Measurements from ENCODE around the gene POMGNT1. TPM values are rescaled to one million over a fixed set of nuclear protein-coding genes. Genes with fewer than 3 reads are reported as not detected.

The POMGNT1 gene
- total and polyA plus RNA-seq, 10 of the 15 experiments (the other 5 are each of a cell fraction or from before 2014, with no cell fraction given): 8.6 to 35.2 (median 29.5) TPM

DNA sequence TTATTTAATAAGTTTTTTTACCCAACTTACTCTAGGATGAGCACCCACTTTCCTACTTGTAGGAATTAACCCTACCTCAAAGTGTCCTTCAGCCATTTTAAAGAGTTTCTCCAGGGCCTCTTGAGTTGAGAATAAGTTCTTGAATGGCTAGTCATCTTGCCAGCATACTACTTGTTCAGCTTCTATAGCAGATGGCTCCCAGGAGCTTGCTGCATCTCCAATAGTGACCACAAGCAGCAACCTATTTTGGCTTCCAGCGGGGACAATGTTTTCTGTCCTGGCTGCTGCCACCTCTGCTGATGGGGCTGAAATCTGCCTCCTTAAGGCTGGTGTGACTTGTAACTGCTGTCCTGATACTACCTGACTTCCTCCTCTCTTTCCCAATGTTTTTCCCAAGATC is 45.0 kb downstream of the POMGNT1 start:
- intact Hi-C loops (cut with micrococcal nuclease; ENCODE audit: unreplicated experiment): no loop called here
- no peaks in the 10 kb centered on the region for H3K36me3 ChIP-seq (ENCODE audit: control insufficient read depth in 2 of 2, insufficient read depth in 2 of 2, low read length in 1 of 2)
- H3K4me3 ChIP-seq: no peak overlapping the region
- TF ChIP-seq TCF7 (IDR thresholded peaks at IDR 0.05; ENCODE audit: borderline replicate concordance) (no peak), NFYB (IDR thresholded peaks at IDR 0.05; ENCODE audit: insufficient read depth, low read depth, low read length) (no peak), ZNF274 (IDR thresholded peaks at IDR 0.05; ENCODE audit: insufficient read depth, insufficient read length) (no peak), BACH1 (IDR thresholded peaks at IDR 0.05; ENCODE audit: borderline replicate concordance) (no peak)
- TF ChIP-seq, protein P1, sequence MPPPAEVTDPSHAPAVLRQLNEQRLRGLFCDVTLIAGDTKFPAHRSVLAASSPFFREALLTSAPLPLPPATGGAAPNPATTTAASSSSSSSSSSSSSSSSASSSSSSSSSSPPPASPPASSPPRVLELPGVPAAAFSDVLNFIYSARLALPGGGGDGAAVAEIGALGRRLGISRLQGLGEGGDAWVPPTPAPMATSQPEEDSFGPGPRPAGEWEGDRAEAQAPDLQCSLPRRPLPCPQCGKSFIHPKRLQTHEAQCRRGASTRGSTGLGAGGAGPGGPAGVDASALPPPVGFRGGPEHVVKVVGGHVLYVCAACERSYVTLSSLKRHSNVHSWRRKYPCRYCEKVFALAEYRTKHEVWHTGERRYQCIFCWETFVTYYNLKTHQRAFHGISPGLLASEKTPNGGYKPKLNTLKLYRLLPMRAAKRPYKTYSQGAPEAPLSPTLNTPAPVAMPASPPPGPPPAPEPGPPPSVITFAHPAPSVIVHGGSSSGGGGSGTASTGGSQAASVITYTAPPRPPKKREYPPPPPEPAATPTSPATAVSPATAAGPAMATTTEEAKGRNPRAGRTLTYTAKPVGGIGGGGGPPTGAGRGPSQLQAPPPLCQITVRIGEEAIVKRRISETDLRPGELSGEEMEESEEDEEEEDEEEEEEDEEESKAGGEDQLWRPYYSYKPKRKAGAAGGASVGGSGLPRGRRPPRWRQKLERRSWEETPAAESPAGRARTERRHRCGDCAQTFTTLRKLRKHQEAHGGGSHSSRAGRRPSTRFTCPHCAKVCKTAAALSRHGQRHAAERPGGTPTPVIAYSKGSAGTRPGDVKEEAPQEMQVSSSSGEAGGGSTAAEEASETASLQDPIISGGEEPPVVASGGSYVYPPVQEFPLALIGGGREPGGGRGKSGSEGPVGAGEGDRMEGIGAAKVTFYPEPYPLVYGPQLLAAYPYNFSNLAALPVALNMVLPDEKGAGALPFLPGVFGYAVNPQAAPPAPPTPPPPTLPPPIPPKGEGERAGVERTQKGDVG (CRISPR knock-in tag; IDR thresholded peaks at IDR 0.05): no peak
- TF ChIP-seq, protein P2, sequence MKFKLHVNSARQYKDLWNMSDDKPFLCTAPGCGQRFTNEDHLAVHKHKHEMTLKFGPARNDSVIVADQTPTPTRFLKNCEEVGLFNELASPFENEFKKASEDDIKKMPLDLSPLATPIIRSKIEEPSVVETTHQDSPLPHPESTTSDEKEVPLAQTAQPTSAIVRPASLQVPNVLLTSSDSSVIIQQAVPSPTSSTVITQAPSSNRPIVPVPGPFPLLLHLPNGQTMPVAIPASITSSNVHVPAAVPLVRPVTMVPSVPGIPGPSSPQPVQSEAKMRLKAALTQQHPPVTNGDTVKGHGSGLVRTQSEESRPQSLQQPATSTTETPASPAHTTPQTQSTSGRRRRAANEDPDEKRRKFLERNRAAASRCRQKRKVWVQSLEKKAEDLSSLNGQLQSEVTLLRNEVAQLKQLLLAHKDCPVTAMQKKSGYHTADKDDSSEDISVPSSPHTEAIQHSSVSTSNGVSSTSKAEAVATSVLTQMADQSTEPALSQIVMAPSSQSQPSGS (IDR thresholded peaks at IDR 0.05; ENCODE audit: low read length): no peak
- TF ChIP-seq, protein P3, sequence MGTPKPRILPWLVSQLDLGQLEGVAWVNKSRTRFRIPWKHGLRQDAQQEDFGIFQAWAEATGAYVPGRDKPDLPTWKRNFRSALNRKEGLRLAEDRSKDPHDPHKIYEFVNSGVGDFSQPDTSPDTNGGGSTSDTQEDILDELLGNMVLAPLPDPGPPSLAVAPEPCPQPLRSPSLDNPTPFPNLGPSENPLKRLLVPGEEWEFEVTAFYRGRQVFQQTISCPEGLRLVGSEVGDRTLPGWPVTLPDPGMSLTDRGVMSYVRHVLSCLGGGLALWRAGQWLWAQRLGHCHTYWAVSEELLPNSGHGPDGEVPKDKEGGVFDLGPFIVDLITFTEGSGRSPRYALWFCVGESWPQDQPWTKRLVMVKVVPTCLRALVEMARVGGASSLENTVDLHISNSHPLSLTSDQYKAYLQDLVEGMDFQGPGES (IDR thresholded peaks at IDR 0.05): no peak
- TF ChIP-seq, protein P4, sequence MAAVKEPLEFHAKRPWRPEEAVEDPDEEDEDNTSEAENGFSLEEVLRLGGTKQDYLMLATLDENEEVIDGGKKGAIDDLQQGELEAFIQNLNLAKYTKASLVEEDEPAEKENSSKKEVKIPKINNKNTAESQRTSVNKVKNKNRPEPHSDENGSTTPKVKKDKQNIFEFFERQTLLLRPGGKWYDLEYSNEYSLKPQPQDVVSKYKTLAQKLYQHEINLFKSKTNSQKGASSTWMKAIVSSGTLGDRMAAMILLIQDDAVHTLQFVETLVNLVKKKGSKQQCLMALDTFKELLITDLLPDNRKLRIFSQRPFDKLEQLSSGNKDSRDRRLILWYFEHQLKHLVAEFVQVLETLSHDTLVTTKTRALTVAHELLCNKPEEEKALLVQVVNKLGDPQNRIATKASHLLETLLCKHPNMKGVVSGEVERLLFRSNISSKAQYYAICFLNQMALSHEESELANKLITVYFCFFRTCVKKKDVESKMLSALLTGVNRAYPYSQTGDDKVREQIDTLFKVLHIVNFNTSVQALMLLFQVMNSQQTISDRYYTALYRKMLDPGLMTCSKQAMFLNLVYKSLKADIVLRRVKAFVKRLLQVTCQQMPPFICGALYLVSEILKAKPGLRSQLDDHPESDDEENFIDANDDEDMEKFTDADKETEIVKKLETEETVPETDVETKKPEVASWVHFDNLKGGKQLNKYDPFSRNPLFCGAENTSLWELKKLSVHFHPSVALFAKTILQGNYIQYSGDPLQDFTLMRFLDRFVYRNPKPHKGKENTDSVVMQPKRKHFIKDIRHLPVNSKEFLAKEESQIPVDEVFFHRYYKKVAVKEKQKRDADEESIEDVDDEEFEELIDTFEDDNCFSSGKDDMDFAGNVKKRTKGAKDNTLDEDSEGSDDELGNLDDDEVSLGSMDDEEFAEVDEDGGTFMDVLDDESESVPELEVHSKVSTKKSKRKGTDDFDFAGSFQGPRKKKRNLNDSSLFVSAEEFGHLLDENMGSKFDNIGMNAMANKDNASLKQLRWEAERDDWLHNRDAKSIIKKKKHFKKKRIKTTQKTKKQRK (IDR thresholded peaks at IDR 0.05; ENCODE audit: low read depth, low read length): no peak
- no peaks in the 10 kb centered on the region for H3K27me3 ChIP-seq (replicated peaks in 1 of 2; ENCODE audit: control insufficient read depth in 2 of 2, insufficient read depth in 2 of 2, low read length in 1 of 2)
- WGBS (ENCODE audit: insufficient coverage, insufficient replicate concordance, low lambda C conversion rate, missing lambda C conversion rate): 100% methylated on average over 1 of the region's 1 CpG
- no peaks in the 10 kb centered on the region for H4K20me1 ChIP-seq (ENCODE audit: control insufficient read depth, insufficient read depth)
- DNase-seq (ENCODE audit: low read depth, low spot score) (no peak), ATAC-seq (no peak), FAIRE-seq (no peak)
- ChIA-PET CTCF (no interaction called here), SMC1A (ENCODE audit: uncharacterized antibody, unreplicated experiment) (interaction anchor here (1.7 kb wide), 1 partner anchor 18 kb away, joined by 5 read pairs; no protein-coding TSS in a partner anchor), RAD21 (ENCODE audit: unreplicated experiment) (no interaction called here), POLR2A (no interaction called here)
- H3K9ac ChIP-seq (ENCODE audit: control insufficient read depth, insufficient read depth, low read length): no peak overlapping the region
- H3K9me3 ChIP-seq (replicated peaks; ENCODE audit: control insufficient read depth, insufficient read depth, low read length): no peaks in the 10 kb centered on the region; the same call in 2 of the 3 replicates
- no peak overlapping the region for H3K4me2 ChIP-seq (ENCODE audit: control insufficient read depth, insufficient read depth)
- no peaks in the 10 kb centered on the region for H3K4me1 ChIP-seq (ENCODE audit: control insufficient read depth, insufficient read depth, low read length)
- in situ Hi-C loops (cut with MboI): no loop called here
- BruUV-seq (replicated peaks): no TSS peak
- H2AFZ ChIP-seq (ENCODE audit: control insufficient read depth, low read depth, low read length): no peak overlapping the region
- no peak overlapping the region for H3K27ac ChIP-seq (ENCODE audit: control insufficient read depth, insufficient read depth)
- no peaks in the 10 kb centered on the region for H3K79me2 ChIP-seq (ENCODE audit: control insufficient read depth, insufficient read depth, low read length)
